ENCODE data around the gene VTI1A.

DNA sequence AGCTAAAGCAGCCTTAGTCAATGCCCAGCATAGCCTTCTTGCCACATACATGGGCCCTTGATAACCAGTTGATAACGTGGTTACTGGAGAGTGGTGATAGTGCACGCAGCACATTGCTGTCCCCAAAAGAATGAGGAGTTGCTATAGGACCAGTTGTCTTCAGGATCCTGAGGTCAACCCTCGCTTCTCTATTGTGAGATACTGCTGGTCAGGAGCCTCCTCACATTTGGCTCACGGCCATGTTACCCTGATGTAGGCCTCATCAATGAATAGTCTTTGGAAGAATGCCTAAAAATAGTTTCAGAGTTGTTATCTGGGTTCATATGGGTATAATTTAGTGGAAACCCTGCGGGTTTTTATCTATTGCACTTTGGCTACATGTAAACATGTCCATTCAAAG lies 230.7 kb downstream of the VTI1A start:
- TF ChIP-seq, protein P1, sequence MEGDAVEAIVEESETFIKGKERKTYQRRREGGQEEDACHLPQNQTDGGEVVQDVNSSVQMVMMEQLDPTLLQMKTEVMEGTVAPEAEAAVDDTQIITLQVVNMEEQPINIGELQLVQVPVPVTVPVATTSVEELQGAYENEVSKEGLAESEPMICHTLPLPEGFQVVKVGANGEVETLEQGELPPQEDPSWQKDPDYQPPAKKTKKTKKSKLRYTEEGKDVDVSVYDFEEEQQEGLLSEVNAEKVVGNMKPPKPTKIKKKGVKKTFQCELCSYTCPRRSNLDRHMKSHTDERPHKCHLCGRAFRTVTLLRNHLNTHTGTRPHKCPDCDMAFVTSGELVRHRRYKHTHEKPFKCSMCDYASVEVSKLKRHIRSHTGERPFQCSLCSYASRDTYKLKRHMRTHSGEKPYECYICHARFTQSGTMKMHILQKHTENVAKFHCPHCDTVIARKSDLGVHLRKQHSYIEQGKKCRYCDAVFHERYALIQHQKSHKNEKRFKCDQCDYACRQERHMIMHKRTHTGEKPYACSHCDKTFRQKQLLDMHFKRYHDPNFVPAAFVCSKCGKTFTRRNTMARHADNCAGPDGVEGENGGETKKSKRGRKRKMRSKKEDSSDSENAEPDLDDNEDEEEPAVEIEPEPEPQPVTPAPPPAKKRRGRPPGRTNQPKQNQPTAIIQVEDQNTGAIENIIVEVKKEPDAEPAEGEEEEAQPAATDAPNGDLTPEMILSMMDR (IDR thresholded peaks at IDR 0.05), result no peak
- no peak for TF ChIP-seq POLR2A (IDR thresholded peaks at IDR 0.05)

Measured in thyroid gland (tissue), 4 donors.